HG03097 (cell line): ENCODE results near the gene CDC27.
A peak's percentile ranks its signal among the peaks of the same experiment; 100 is the strongest.
"Not testable (repeated sequence)": the region's sequence is repeated elsewhere in the genome, so short reads cannot be mapped to it uniquely, and the experiment has no call there.

Experiments
- ATAC-seq: cut with Tn5 transposase; IDR thresholded peaks from one replicate; pipeline ENCODE4 v1.9.1; 2021; ENCODE audit not compliant: unreplicated experiment, low FRiP score

CDC27 gene

GRCh38 chr17:47221154-47221553 lies 32.1 kb upstream of the CDC27 start:
- ATAC-seq = no peak

GRCh38 chr17:47220531-47220999 lies 31.5 kb upstream of the CDC27 start:
- peak; percentile 48 for ATAC-seq

- no peak for ATAC-seq
These were observed 30.8 kb upstream of the CDC27 start for GRCh38 chr17:47219621-47220475.

- ATAC-seq = no peak
These were observed 29.9 kb upstream of the CDC27 start for GRCh38 chr17:47218896-47219430.

GRCh38 chr17:47217279-47217678 lies 28.2 kb upstream of the CDC27 start:
- not testable (repeated sequence) for ATAC-seq

GRCh38 chr17:47216821-47217220 lies 27.7 kb upstream of the CDC27 start:
- ATAC-seq = not testable (repeated sequence)

- ATAC-seq = no peak
These were observed 25.8 kb upstream of the CDC27 start for GRCh38 chr17:47214931-47215330.

GRCh38 chr17:47213540-47213939 lies 24.4 kb upstream of the CDC27 start:
- no peak for ATAC-seq

GRCh38 chr17:47212458-47212857 lies 23.4 kb upstream of the CDC27 start:
- no peak for ATAC-seq

GRCh38 chr17:47210779-47211178 lies 21.7 kb upstream of the CDC27 start:
- ATAC-seq = no peak

GRCh38 chr17:47210105-47210504 lies 21.0 kb upstream of the CDC27 start:
- ATAC-seq = no peak

- no peak for ATAC-seq
These were observed 20.4 kb upstream of the CDC27 start for GRCh38 chr17:47209499-47209898.

- no peak for ATAC-seq
These were observed 19.8 kb upstream of the CDC27 start, which contains the start of gene MYL4 for GRCh38 chr17:47208744-47209488. TSS of gene MYL4 (plus strand) at chr17:47209348. CDS start at chr17:47209423, 75 bp downstream.

- ATAC-seq = no peak
These were observed 18.3 kb upstream of the CDC27 start for GRCh38 chr17:47207143-47208067.

GRCh38 chr17:47205419-47205963 lies 16.4 kb upstream of the CDC27 start:
- peak; percentile 47 for ATAC-seq

GRCh38 chr17:47204722-47205418 lies 15.8 kb upstream of the CDC27 start:
- ATAC-seq = peak; percentile 38

- ATAC-seq = no peak
These were observed 15.1 kb upstream of the CDC27 start for GRCh38 chr17:47203984-47204721.

- ATAC-seq = no peak
These were observed 12.1 kb upstream of the CDC27 start for GRCh38 chr17:47201166-47201565.

GRCh38 chr17:47200325-47200664 lies 11.2 kb upstream of the CDC27 start:
- ATAC-seq = no peak
